H1 (cell line): ENCODE results near the gene SRXN1. TPM values are rescaled to one million over a fixed set of nuclear protein-coding genes. Genes with fewer than 3 reads are reported as not detected.

Source experiments
- MAFK ChIP-seq: IDR thresholded peaks from 2 replicates; pipeline ENCODE4 v1.6.1; 2012; ENCODE audit warnings: low read depth, mild to moderate bottlenecking, improper control_type of control experiment, low read length
- POLR2A ChIP-seq, 2 experiments: IDR thresholded peaks; 1 replicate in 1 of 2; 2 replicates in 1 of 2; pipeline ENCODE4 v1.6.1; 2011; ENCODE audit warnings: low read depth in 2 of 2, low read length in 2 of 2, mild to moderate bottlenecking in 2 of 2; ENCODE audit errors: control extremely low read depth in 1 of 2
- polyA plus RNA-seq, 7 experiments: library from polyadenylated mRNA; depleted of rRNA in 3 of 7; stranded (reverse) in 5 of 7; unstranded in 2 of 7; fragments of >200 nt in 5 of 7; fragments of 200-250 nt in 2 of 7; gene quantifications; 1 replicate in 5 of 7; 2 replicates in 1 of 7; 4 replicates in 1 of 7; pipeline versions ENCODE4 v1.2.1 to v1.2.3, GENCODE V29; 2011 to 2013; ENCODE audit warnings: missing spikeins in 2 of 7, mixed read lengths in 2 of 7
- total RNA-seq: library from RNA; stranded (reverse); fragmentation: NEBNext Ultra II Directional; extraction: Animal tissue kit (Norgen Biotek cat#: 25700); gene quantifications from 2 replicates; pipeline ENCODE4 v1.2.1, GENCODE V29; 2021

Gene SRXN1
- total and polyA plus RNA-seq, 2 of the 8 experiments (the other 6 are each of a cell fraction or from before 2014, with no cell fraction given): 12.2 to 15.8 TPM

DNA sequence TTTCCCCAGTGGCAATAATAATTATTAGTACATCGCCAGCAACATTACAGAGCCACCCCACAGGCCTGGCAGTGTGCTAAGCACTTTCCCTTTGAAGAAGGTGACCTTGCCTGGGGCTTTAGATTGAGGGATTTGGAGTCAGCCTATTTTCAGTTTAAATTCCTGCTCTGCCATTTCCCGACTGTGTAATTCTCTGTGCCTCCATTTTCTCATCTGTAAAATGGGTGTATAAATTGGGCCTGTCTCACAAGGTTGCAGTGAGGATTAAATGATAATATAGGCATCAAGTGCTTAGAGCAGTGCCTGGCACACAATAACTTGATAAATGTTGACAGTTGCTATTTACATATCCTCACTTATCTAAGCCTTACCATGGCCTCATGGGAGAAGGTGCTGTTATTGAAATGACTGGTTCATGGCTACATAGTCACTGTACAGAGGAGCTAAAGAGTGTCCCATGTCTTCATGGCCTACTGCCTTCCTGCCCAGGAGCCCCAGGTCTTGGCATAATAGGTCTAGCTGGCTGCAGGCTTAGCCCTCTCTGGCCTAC, 27.7 kb upstream of the SRXN1 start (continued):
- no peak for TF ChIP-seq MAFK
- no peak for TF ChIP-seq POLR2A (IDR thresholded peaks at IDR 0.05; ENCODE audit: control extremely low read depth in 1 of 2, low read depth in 2 of 2, low read length in 2 of 2)
